HG02840 (cell line): ENCODE data around the gene ATP8A1.

ENCODE experiments used
- ATAC-seq: cut with Tn5 transposase; IDR thresholded peaks from one replicate; pipeline ENCODE4 v1.9.1; 2021; ENCODE audit warnings: mild to moderate bottlenecking, moderate library complexity, moderate number of reproducible peaks; ENCODE audit not compliant: unreplicated experiment, low FRiP score

Gene ATP8A1

GRCh38 chr4:42579903-42580302, 77.0 kb downstream of the ATP8A1 start:
- ATAC-seq: no peak

- ATAC-seq: no peak
Observed at GRCh38 chr4:42578187-42578586, 78.7 kb downstream of the ATP8A1 start.

GRCh38 chr4:42574870-42575430, 82.0 kb downstream of the ATP8A1 start:
- ATAC-seq: no peak

- no peak for ATAC-seq
Observed at GRCh38 chr4:42573249-42573648, 83.7 kb downstream of the ATP8A1 start.

DNA sequence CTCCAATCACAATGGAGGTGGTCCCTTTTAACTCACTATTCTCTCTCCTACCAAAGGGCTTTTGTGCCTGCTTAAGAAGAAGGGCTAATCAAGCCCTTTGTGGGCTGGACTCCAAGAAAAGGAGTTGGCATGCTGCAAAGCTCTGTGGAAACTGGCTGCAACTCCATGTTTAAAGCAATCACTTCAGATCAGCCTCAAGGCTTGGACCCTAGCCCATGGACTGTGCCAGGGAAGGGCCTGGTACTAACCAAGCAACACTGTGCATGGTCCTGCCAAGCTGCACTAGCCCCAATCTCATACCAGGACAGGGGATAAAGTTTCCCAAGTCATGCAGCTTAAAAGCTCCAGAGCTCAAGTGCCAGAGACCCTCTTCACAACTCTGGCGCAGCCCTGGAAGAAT, 86.7 kb downstream of the ATP8A1 start:
- no peak for ATAC-seq

DNA sequence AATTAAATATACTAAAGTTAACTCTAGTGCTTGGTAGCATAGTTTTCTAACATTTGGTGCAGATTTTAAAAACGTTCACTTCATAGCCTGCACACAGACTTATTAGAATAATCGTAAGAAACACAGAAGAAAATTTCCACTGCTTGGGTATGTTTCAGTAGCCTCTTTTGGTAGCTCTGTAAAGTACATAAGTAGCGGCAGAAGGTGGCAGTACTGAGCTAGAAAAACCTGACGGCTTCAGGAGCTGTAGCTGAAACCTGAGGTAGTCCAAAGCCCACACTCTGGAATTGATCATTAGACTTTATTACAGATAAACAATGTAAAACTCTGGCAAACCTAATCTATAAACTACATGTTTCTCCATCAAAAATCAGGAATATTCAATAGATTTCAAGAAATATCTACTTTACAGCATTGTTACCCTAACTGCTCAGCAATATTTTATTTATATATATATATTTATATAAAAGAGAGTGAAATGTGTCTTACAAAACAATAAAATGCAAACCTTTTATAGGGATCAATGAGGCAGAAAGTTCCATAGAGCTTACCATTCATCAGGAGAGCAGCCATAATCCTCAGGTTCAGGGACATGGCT, 88.2 kb downstream of the ATP8A1 start:
- ATAC-seq: peak; percentile 96

- no peak for ATAC-seq
Observed at GRCh38 chr4:42566835-42567234, 90.1 kb downstream of the ATP8A1 start.

DNA sequence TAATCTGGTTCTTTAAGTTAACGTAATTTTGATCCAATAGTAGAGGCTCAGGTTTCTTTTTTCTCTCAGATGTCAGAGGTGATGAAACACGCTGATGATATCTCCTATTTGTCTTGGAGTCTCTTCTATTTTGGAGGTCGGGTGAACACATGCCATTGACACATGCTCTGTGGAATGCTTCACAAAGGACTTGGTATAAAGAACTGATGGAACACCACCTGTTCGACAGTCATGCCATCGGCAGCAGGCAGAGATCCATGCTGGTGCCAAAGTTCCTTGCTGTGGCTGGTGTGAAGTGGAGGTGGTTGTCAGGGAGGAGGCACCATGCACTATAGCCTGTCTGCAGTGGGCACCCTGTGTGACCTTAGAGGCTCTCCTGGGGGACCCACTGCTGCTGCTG, 94.9 kb downstream of the ATP8A1 start:
- no peak for ATAC-seq

- ATAC-seq: no peak
Observed at GRCh38 chr4:42561031-42561430, 95.9 kb downstream of the ATP8A1 start.

GRCh38 chr4:42560467-42560861, 96.4 kb downstream of the ATP8A1 start:
- ATAC-seq: no peak

DNA sequence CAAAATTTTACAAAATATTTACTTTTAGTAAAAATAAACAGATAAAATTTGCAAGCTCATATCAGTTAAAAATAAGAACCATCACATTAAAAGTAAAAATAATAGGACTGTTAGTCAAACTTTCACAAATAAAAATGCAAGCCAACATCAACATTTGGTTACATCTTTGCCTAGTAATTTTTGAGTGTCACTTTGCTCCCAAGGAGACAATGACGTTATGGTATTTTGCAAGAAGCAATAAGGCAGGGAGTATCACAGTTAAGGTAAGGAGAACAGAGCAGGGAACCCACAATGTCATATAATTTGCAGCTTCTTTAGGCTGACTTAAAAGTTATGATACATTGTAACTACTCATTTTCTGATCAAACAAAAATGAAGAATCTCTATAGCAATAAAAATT, 98.7 kb downstream of the ATP8A1 start:
- ATAC-seq: no peak

- ATAC-seq: no peak
Observed at GRCh38 chr4:42555828-42556227, 101.1 kb downstream of the ATP8A1 start.

DNA sequence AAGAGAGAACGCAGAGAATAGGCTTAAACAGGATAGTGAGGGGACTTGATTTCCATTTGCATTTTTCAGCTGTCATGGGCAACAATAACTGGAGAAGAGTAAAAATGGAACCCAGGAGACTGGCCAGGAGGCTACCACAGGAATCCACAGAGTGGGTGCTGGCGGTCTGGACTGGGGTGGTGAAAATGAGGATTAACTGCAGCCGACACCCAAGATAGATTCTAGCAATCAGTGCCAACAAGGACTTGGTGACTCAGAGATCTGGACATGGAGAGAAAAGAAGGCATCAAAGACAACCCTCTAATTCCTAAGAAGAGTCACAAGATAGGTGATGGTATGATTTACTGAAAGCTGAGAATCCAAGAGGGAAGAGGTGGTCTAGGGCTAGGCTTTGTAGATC, 102.8 kb downstream of the ATP8A1 start:
- ATAC-seq: no peak

- no peak for ATAC-seq
Observed at GRCh38 chr4:42549896-42550295, 107.0 kb downstream of the ATP8A1 start.

GRCh38 chr4:42547805-42548204, 109.1 kb downstream of the ATP8A1 start:
- no peak for ATAC-seq

DNA sequence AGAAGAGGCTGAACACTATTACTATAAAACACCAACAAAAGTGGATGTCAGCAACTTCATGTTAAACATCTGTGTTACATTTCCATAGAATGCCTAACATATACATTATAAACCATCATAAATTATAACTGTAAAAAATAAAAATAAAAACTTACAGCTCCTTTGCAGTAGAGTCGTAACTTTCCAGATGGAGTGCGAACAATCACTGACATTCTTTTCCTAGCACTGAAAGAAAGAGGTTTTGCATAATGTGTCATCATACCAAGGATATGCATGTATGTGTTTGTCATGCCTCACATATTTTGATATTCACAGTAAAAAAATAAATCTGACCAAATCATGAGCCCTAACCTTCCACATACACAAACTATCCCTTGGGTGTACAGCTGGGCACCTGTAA, 113.1 kb downstream of the ATP8A1 start:
- ATAC-seq: no peak

DNA sequence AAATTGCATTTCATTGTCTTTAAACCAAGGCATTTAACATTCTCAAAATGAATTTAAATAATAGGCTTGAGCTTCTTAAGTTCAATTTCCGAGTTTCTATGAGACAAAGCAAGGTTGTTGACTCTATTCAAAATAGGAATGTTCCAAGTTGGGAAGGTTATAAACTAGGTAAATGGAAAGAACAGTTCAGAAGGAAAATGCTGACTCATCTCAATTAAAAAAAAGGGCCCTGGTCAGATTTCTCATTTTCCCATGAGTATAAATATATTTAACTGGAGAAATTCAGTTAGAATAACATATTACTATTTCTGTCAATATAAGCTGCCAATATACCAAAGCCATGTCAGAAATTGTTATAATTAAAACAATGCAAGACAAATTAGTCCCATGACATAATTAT, 113.8 kb downstream of the ATP8A1 start:
- no peak for ATAC-seq

DNA sequence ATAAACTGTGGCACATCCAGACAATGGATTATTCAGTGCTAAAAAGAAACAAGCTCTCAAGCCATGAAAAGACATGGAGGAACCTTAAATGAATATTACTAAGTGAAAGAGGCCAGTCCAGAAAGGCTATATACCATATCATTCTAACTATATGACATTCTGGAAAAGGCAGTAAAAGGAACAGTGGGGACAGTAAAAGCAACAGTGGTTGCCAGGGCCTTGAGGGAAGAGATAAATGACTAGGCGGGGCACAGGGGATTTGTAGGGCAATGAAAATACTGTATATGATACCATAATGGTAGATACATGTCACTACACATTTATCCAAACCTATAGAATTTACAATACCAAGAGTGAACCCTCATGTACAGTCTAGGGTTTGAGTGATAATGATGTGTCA, 115.3 kb downstream of the ATP8A1 start:
- ATAC-seq: no peak

GRCh38 chr4:42533042-42533441, 123.9 kb downstream of the ATP8A1 start:
- ATAC-seq: no peak

GRCh38 chr4:42531341-42532030, 125.4 kb downstream of the ATP8A1 start:
- ATAC-seq: no peak

DNA sequence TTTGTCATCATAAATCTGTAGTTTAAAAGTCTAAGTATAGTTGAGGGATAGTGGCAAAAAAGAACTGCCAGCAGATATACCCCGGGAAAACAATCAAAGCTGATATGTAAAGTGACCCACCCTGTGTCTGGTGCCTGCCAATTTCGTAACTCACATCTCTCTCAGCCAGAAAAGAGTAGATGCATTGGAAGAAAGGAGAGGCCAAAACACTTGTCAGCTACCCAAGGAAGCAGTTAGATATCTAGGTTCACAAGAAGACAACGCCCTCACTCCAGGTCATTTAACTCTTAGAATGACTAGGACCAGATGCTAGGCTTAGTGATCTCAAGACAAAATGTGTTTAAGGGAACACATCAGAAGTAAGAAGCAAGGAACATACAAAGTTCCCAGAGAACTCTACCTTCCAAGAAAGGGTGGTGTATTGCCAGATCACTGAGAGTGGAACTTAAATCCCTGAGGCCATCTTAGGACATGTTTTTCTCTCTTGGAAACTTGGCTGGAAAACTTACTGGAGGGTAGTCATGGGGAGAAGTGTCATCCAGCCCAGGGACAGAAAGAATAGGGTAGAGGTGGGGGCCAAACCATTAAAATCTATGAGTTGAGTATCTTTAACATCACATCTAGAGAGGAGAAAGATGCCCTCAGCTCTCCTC, 133.7 kb downstream of the ATP8A1 start:
- no peak for ATAC-seq
